Activated T-cell treated with anti-CD3 and anti-CD28 coated beads, Interleukin-2, amount 50 U/mL, for 24 hours (primary cell): Measurements from ENCODE around the gene FBXO28.
"Not testable (repeated sequence)": the region's sequence is repeated elsewhere in the genome, so short reads cannot be mapped to it uniquely, and the experiment has no call there.

Experiments used
- DNase-seq: peaks from one replicate; pipeline ENCODE4 v3.0.0-alpha.2; 2020
- H3K27ac Mint-ChIP-seq: 2 replicates; pipeline ENCODE4 v1.8.0; 2020; ENCODE audit warnings: mild to moderate bottlenecking, mixed read lengths
- H3K27me3 Mint-ChIP-seq: 2 replicates; pipeline ENCODE4 v1.8.0; 2020; ENCODE audit warnings: mixed read lengths
- H3K36me3 Mint-ChIP-seq: 2 replicates; pipeline ENCODE4 v1.8.0; 2020; ENCODE audit warnings: low read depth, mixed read lengths
- H3K4me1 Mint-ChIP-seq: 2 replicates; pipeline ENCODE4 v1.8.0; 2020; ENCODE audit warnings: low read depth, mixed read lengths
- H3K4me3 Mint-ChIP-seq: 2 replicates; pipeline ENCODE4 v1.8.0; 2020; ENCODE audit warnings: mild to moderate bottlenecking, moderate library complexity, mixed read lengths
- H3K9me3 Mint-ChIP-seq: 2 replicates; pipeline ENCODE4 v1.8.0; 2020; ENCODE audit warnings: mixed read lengths

FBXO28 gene

DNA sequence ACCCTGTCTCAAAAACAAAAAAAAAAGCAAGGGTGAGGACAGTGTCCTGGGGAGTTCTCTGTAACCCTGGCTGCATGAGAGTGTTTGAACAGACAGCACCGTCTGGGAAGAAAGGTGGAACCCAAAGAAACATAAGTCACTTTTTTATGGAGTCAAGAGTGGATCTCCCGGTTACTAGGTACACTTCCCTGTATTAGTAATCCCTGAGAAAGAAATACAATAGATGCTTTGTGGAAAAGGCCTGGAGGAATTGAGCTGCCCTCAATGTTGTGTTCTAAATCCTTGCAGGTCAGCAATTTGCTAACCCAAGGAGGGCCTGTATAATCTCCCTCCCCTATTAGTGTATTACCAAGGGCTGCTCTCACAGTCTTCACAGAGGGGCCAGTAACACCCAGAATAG lies 85.8 kb downstream of the FBXO28 start:
- peaks cover 5% of the 10 kb centered on the region for H3K36me3 Mint-ChIP-seq
- peaks cover 14% of the 10 kb centered on the region for H3K4me1 Mint-ChIP-seq
- no peaks in the 10 kb centered on the region for H3K9me3 Mint-ChIP-seq
- no peak for DNase-seq
- no peaks in the 10 kb centered on the region for H3K27me3 Mint-ChIP-seq
- H3K27ac Mint-ChIP-seq: no peak overlapping the region
- H3K4me3 Mint-ChIP-seq: no peak overlapping the region

DNA sequence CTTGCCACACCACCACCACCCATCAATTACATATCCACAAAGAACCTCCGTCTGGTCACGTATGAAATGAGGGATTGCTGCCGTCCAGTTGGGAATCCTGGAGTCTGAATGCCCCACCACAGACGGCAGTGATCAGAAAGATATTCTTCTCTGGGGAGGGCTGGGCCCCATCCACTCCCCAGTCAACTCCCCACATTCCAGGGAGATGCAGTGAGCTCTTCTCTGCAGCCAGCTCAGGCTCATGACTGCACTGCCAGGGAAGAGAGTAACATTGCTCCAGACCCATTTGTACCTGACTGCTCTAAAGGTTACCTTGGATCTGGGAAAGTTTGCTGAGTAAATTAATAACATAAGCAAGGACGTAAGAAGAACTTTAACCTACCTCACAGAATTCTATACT lies 87.5 kb downstream of the FBXO28 start:
- Mint-ChIP-seq H3K9me3 (no peaks in the 10 kb centered on the region), H3K4me3 (no peak overlapping the region), H3K36me3 (no peaks in the 10 kb centered on the region), H3K27ac (no peak overlapping the region), H3K4me1 (peaks cover 19% of the 10 kb centered on the region), H3K27me3 (no peaks in the 10 kb centered on the region)
- DNase-seq: no peak

DNA sequence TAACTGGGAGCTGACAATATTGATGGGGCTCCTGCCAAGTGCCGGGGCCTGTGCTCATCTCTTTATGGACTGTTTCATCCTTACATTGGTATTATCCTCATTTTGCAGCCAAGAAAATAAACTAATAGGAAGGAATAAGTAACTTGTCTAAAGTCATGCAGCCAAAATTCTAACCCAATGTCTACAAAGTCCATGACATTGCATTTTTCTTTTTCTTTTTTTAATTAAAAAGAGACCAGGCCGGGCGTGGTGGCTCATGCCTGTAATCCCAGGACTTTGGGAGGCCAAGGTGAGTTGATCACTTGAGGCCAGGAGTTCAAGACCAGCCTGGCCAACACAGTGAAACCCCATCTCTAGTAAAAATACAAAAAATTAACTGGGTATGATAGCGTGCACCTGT lies 87.9 kb downstream of the FBXO28 start:
- no peaks in the 10 kb centered on the region for H3K27me3 Mint-ChIP-seq
- DNase-seq: no peak
- no peaks in the 10 kb centered on the region for H3K9me3 Mint-ChIP-seq
- H3K4me3 Mint-ChIP-seq: no peak overlapping the region
- no peak overlapping the region for H3K27ac Mint-ChIP-seq
- peaks cover 17% of the 10 kb centered on the region for H3K4me1 Mint-ChIP-seq
- H3K36me3 Mint-ChIP-seq: no peaks in the 10 kb centered on the region

DNA sequence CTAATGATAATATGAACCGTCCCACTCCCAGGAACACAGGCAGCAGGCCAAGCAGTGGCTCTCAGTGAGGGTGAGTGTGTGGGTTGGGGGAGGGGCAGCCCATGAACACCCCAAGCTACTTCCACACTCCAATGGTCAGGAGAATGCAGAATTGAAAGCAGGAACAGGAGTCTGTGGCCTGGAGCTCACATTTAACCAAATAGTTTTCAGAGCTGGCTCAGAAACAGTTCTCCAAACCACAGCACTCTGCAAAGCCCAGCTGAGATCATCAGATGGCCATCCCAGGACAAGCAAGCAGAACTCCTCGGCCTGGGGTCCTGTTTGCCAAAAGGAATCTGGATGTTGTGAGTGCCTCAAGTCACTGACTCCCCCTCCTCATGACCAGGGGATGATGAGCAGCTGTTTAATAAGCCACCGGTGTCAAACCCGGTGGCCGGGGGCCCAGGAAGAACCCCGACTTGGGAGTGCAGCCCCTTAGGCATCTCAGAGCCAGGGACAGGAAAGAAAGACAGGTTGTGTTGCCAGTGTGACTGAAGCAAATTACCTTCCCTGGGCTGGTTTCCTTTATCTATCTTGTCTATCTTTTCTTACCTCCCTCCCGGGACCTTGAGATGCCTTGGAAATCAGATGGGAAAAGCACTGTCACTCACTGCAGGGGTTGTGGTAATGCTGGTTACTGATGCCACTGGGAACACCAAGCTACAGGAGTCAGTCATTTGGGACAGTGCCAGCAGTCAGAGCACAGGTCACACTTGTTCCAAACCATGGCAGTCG lies 89.5 kb downstream of the FBXO28 start:
- no peak for DNase-seq
- peaks cover 15% of the 10 kb centered on the region for H3K4me1 Mint-ChIP-seq
- H3K27me3 Mint-ChIP-seq: no peaks in the 10 kb centered on the region
- no peak overlapping the region for H3K4me3 Mint-ChIP-seq
- H3K9me3 Mint-ChIP-seq: no peaks in the 10 kb centered on the region
- H3K27ac Mint-ChIP-seq: no peak overlapping the region
- H3K36me3 Mint-ChIP-seq: no peaks in the 10 kb centered on the region

DNA sequence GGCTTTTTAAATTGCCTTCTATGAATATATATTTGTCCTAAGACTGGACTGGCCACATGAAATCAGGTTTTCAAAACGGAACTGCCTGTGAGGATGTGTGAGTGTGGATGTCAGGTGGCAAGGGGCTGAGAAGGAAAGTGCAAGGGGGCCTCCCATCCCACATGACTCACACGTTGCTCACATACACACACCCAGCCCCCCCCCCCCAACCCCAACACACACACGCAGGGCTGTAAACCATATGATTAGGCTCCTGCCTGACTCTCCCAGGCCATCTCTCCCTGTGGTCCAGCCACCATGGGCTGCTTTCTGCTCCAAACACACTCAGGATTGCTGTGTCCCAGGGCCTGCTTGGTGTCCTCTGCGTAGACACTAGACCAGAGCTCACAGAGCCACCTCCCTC lies 91.5 kb downstream of the FBXO28 start:
- peaks cover 15% of the 10 kb centered on the region for H3K4me1 Mint-ChIP-seq
- H3K9me3 Mint-ChIP-seq: no peaks in the 10 kb centered on the region
- DNase-seq: peak; percentile 48
- H3K36me3 Mint-ChIP-seq: no peaks in the 10 kb centered on the region
- peak overlapping the region; percentile 88 for H3K27ac Mint-ChIP-seq
- H3K4me3 Mint-ChIP-seq: peak overlapping the region; percentile 62
- no peaks in the 10 kb centered on the region for H3K27me3 Mint-ChIP-seq

DNA sequence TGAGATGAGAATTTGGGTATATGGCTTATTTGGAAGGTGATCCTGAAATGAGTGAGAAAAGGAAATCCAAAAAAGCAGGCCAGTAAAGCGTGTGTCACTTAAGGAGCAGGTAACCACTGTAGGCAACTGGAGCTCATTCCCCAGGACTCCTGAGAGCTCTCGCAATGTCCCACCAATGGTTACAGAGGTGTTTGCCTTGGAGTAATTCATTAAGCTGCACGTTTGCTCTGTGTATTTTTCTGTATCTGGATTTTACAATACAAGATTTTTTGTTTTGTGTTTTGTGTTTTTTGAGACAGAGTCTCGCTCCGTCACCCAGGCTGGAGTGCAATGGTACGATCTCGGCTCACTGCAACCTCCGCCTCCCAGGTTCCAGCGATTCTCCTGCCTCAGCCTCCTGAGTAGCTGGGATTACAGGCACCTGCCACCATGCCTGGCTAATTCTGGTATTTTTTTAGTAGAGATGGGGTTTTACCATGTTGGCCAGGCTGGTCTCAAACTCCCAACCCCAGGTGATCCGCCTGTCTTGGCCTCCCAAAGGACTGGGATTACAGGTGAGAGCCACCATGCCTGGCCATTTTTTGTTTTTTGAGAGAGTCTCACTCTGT lies 92.1 kb downstream of the FBXO28 start:
- H3K4me3 Mint-ChIP-seq, H3K9me3 Mint-ChIP-seq, DNase-seq, H3K36me3 Mint-ChIP-seq, H3K27me3 Mint-ChIP-seq: not testable (repeated sequence)
- H3K27ac Mint-ChIP-seq: peak overlapping the region; percentile 88
- H3K4me1 Mint-ChIP-seq: peaks cover 15% of the 10 kb centered on the region

DNA sequence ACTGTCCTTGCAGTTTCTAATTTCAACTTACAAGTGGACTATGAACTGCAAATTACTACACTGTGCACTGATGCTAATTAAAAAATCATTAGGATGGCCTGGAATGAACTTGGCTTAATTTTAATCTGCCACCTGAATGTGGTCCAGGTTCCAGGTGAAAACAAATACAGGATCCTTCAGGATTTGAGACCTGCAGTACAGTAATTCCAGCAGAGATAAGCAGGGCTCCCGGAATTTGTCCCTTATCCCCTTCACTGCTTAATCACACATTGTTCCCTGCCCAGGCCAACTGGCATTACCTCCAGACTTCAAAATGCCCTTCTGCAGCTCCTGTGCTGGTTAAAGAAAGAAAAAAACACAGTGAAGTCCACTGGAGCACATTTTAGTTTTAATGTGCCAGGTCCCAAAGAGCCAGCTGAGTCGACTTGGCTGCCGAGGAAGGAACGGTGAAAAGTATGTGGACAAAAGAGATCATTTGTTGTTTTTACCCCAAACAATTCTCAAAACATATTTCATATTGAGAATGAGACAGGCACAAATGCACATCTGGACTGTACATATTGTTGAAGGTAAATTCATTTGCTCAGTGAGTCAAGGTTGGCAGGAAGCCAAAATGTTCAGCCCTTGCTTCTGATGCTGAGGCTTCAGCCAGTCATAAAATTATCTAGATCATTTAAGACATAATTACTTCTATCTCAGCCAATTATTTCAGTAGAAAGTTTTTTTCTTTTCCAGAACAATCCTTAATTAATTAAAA lies 97.5 kb downstream of the FBXO28 start:
- Mint-ChIP-seq H3K9me3 (no peaks in the 10 kb centered on the region), H3K27me3 (no peaks in the 10 kb centered on the region), H3K4me3 (no peak overlapping the region), H3K36me3 (no peaks in the 10 kb centered on the region), H3K27ac (no peak overlapping the region), H3K4me1 (peaks cover 4% of the 10 kb centered on the region)
- DNase-seq: no peak
